ENCODE measurements around the gene PMS1.

Gene PMS1

DNA sequence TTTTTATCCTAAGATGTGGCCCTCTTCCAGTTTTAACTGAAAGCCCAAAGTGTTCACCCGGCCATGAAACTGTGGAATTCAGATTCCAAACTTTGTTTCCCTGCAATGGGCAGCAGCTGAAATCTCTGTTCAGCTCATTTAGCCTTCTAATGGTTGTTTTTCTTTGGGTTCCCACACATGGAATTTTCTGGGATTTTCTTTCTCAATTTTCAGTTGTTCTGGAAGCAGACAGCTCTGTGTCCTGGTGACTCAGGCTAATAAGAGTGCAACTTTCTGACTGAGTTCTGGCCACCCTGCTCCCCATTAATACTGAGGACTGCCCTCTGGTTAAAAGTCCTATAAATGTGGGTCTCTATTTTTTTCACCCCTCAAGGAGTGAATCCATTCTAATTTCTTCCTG is 78.5 kb downstream of the PMS1 start:
- Histone ChIP-seq H3K36me3 (ENCODE audit: control insufficient read depth in 4 of 4, insufficient read depth in 4 of 4, low read length in 3 of 4) (peaks cover 3 to 26% (median 11%) of the 10 kb centered on the region in 4 experiments), H3K27ac (ENCODE audit: insufficient read depth in 1 of 2, low read depth in 1 of 2, low read length in 2 of 2, poor library complexity in 1 of 2, severe bottlenecking in 2 of 2) (no peak overlapping the region), H3K4me1 (ENCODE audit: control extremely low read depth in 1 of 4, control insufficient read depth in 4 of 4, insufficient read depth in 4 of 4, low read length in 3 of 4) (peaks cover 0 to 4% (median 3%) of the 10 kb centered on the region in 4 experiments), H3K27me3 (replicated peaks in 2 of 5; ENCODE audit: control insufficient read depth in 4 of 5, insufficient read depth in 5 of 5, low read length in 4 of 5) (no peaks in the 10 kb centered on the region), H3K9me3 (ENCODE audit: control extremely low read depth in 1 of 5, control insufficient read depth in 4 of 5, insufficient read depth in 2 of 5, low read depth in 1 of 5, low read length in 4 of 5) (peaks cover 0 to 8% (median 0%) of the 10 kb centered on the region in 5 experiments), H3K4me3 (ENCODE audit: control insufficient read depth in 1 of 7, extremely low read depth in 1 of 7, insufficient read depth in 4 of 7, low read depth in 2 of 7, low read length in 6 of 7) (no peak overlapping the region)
- no peak for DNase-seq
- ChIA-PET POLR2A (no interaction called here), CTCF (no interaction called here)
- WGBS (ENCODE audit: insufficient coverage) = 90% methylated on average over 1 of the region's 1 CpG

DNA sequence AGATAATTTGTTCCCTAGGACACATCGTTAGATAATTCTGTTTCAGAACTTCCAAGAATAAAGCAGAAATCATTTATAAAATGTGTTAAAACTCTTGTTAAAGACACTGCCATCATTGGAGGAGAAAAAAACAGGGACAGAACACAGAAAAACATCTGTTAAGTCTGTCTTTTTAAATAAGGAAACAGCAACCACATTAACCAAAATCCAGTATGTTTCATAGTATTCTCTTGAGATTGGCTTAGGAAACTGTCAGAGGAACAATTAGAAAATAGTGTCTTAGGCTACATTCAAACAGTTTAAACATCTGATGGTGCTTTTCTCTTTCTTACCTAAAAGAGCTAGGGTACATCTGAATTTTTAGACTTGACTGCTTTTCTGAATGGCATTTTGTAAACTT is 81.6 kb downstream of the PMS1 start:
- DNase-seq = peak in 2 of 3 donors; percentile 68 to 80
- peaks cover 0 to 8% (median 0%) of the 10 kb centered on the region in 5 experiments for H3K9me3 ChIP-seq (ENCODE audit: control extremely low read depth in 1 of 5, control insufficient read depth in 4 of 5, insufficient read depth in 2 of 5, low read depth in 1 of 5, low read length in 4 of 5)
- peaks cover 8 to 22% (median 10%) of the 10 kb centered on the region in 4 experiments for H3K36me3 ChIP-seq (ENCODE audit: control insufficient read depth in 4 of 4, insufficient read depth in 4 of 4, low read length in 3 of 4)
- WGBS (ENCODE audit: insufficient coverage) = no CpG with 5 or more reads among the region's 1 CpG
- no peak overlapping the region for H3K4me3 ChIP-seq (ENCODE audit: control insufficient read depth in 1 of 7, extremely low read depth in 1 of 7, insufficient read depth in 4 of 7, low read depth in 2 of 7, low read length in 6 of 7)
- CTCF ChIA-PET = no interaction called here
- POLR2A ChIA-PET = no interaction called here
- H3K27me3 ChIP-seq (replicated peaks in 2 of 5; ENCODE audit: control insufficient read depth in 4 of 5, insufficient read depth in 5 of 5, low read length in 4 of 5) = no peaks in the 10 kb centered on the region
- H3K4me1 ChIP-seq (ENCODE audit: control extremely low read depth in 1 of 4, control insufficient read depth in 4 of 4, insufficient read depth in 4 of 4, low read length in 3 of 4) = peaks cover 0 to 4% (median 3%) of the 10 kb centered on the region in 4 experiments
- peak overlapping the region in 1 of 2 experiments; percentile 47 for H3K27ac ChIP-seq (ENCODE audit: insufficient read depth in 1 of 2, low read depth in 1 of 2, low read length in 2 of 2, poor library complexity in 1 of 2, severe bottlenecking in 2 of 2)

DNA sequence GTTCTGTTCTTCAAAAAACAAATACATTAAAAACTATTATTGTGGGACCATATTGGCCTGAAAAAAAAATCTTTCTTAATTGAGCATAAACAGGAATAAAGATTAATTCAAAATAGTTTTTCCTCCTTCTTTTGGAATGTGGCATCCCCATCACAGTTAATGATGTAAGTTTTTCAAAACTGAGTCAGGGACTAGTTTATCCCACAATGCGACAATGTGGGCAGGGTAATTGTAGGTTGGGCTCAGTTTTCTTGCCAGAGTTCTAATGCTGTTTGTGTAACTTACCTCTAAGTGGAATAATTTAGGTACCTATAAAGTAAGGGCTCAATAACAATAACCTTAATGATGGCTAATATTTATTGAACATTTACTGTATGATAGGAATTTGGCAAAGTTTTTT is 82.0 kb downstream of the PMS1 start:
- H3K27me3 ChIP-seq (replicated peaks in 2 of 5; ENCODE audit: control insufficient read depth in 4 of 5, insufficient read depth in 5 of 5, low read length in 4 of 5) = no peaks in the 10 kb centered on the region
- peaks cover 8 to 19% (median 10%) of the 10 kb centered on the region in 4 experiments for H3K36me3 ChIP-seq (ENCODE audit: control insufficient read depth in 4 of 4, insufficient read depth in 4 of 4, low read length in 3 of 4)
- POLR2A ChIA-PET = no interaction called here
- no peak overlapping the region for H3K27ac ChIP-seq (ENCODE audit: insufficient read depth in 1 of 2, low read depth in 1 of 2, low read length in 2 of 2, poor library complexity in 1 of 2, severe bottlenecking in 2 of 2)
- WGBS (ENCODE audit: insufficient coverage) = 100% methylated on average over 1 of the region's 1 CpG
- peaks cover 0 to 8% (median 0%) of the 10 kb centered on the region in 5 experiments for H3K9me3 ChIP-seq (ENCODE audit: control extremely low read depth in 1 of 5, control insufficient read depth in 4 of 5, insufficient read depth in 2 of 5, low read depth in 1 of 5, low read length in 4 of 5)
- CTCF ChIA-PET = no interaction called here
- DNase-seq = no peak
- H3K4me3 ChIP-seq (ENCODE audit: control insufficient read depth in 1 of 7, extremely low read depth in 1 of 7, insufficient read depth in 4 of 7, low read depth in 2 of 7, low read length in 6 of 7) = no peak overlapping the region
- peaks cover 0 to 4% (median 3%) of the 10 kb centered on the region in 4 experiments for H3K4me1 ChIP-seq (ENCODE audit: control extremely low read depth in 1 of 4, control insufficient read depth in 4 of 4, insufficient read depth in 4 of 4, low read length in 3 of 4)

DNA sequence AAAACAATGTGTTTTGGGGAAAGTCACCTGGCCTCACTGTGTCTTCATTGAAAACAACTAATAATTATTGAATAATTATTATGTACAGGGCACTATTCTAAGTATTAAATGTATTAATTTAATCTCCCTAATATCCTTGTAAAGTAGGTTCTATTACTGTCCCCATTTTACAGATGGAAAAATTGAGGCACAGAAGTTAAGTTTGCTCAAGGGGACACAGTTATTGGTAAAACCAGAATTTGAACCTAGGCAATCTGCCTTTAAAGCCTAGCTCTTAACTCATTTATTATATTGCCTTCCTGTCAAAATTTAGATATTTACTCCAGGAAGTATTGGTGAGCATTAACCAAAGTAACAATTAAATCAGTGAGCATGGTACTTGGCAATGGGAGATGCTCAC is 84.6 kb downstream of the PMS1 start:
- Histone ChIP-seq H3K27me3 (replicated peaks in 2 of 5; ENCODE audit: control insufficient read depth in 4 of 5, insufficient read depth in 5 of 5, low read length in 4 of 5) (no peaks in the 10 kb centered on the region), H3K36me3 (ENCODE audit: control insufficient read depth in 4 of 4, insufficient read depth in 4 of 4, low read length in 3 of 4) (peaks cover 3 to 13% (median 4%) of the 10 kb centered on the region in 4 experiments), H3K4me3 (ENCODE audit: control insufficient read depth in 1 of 7, extremely low read depth in 1 of 7, insufficient read depth in 4 of 7, low read depth in 2 of 7, low read length in 6 of 7) (no peak overlapping the region), H3K9me3 (ENCODE audit: control extremely low read depth in 1 of 5, control insufficient read depth in 4 of 5, insufficient read depth in 2 of 5, low read depth in 1 of 5, low read length in 4 of 5) (no peaks in the 10 kb centered on the region), H3K27ac (ENCODE audit: insufficient read depth in 1 of 2, low read depth in 1 of 2, low read length in 2 of 2, poor library complexity in 1 of 2, severe bottlenecking in 2 of 2) (no peak overlapping the region), H3K4me1 (ENCODE audit: control extremely low read depth in 1 of 4, control insufficient read depth in 4 of 4, insufficient read depth in 4 of 4, low read length in 3 of 4) (peaks cover 0 to 4% (median 3%) of the 10 kb centered on the region in 4 experiments)
- ChIA-PET CTCF (no interaction called here), POLR2A (no interaction called here)
- DNase-seq = no peak

DNA sequence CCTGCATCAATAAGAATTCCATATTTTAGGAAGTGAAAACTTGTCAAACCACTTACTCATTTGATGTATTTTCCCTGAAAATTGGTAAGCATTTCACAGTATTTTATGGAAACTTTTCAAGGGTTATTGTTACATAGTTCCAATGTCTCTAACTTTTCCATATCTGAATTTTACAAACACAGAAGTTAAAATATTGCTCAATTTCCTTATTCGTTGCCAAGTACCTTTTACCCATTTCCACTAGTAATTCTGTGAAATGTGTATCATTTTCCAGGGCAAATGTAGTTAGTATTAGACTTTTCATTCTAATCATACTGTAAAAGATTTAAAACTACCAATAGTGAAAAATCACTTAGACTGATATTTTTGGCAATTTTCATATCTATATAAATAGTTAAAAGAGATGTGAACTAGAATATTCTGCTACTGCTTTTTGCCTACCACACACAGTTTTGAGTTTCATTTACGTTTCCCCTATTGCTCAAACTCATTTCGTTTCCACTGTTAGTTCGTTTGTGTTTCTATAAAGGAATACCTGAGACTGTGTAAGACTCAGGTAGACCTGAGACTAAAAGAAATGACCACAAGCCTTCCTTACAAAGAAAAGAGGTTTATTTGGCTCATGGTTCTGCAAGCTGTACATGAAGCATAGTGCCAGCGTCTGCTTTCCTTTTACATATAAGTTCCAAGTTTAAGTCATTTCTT is 86.3 kb downstream of the PMS1 start:
- H3K4me3 ChIP-seq (ENCODE audit: control insufficient read depth in 1 of 7, extremely low read depth in 1 of 7, insufficient read depth in 4 of 7, low read depth in 2 of 7, low read length in 6 of 7) = no peak overlapping the region
- peaks cover 0 to 7% (median under 1%) of the 10 kb centered on the region in 4 experiments for H3K4me1 ChIP-seq (ENCODE audit: control extremely low read depth in 1 of 4, control insufficient read depth in 4 of 4, insufficient read depth in 4 of 4, low read length in 3 of 4)
- H3K9me3 ChIP-seq (ENCODE audit: control extremely low read depth in 1 of 5, control insufficient read depth in 4 of 5, insufficient read depth in 2 of 5, low read depth in 1 of 5, low read length in 4 of 5) = no peaks in the 10 kb centered on the region
- no peaks in the 10 kb centered on the region for H3K27me3 ChIP-seq (replicated peaks in 2 of 5; ENCODE audit: control insufficient read depth in 4 of 5, insufficient read depth in 5 of 5, low read length in 4 of 5)
- H3K36me3 ChIP-seq (ENCODE audit: control insufficient read depth in 4 of 4, insufficient read depth in 4 of 4, low read length in 3 of 4) = peaks cover 3 to 17% (median 4%) of the 10 kb centered on the region in 4 experiments
- POLR2A ChIA-PET = no interaction called here
- CTCF ChIA-PET = no interaction called here
- no peak overlapping the region for H3K27ac ChIP-seq (ENCODE audit: insufficient read depth in 1 of 2, low read depth in 1 of 2, low read length in 2 of 2, poor library complexity in 1 of 2, severe bottlenecking in 2 of 2)
- WGBS (ENCODE audit: insufficient coverage) = 100% methylated on average over 2 of the region's 5 CpGs
- no peak for DNase-seq

DNA sequence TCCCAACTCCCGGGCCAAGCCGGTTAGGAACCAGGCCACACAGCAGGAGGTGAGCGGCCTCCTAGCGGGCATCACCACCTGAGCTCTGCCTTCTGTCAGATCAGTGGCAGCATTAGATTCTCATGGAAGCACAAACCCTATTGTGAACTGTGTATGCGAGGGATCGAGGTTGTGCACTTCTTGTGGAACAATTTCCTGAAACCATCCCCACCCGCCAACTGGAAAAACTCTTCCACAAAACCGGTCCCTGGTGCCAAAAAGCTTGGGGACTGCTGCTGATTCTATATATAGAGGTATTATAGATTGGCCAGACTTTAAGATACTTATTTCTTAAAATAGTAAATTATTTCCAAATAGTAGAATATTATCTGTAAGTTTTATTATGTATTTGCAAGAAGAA is 89.4 kb downstream of the PMS1 start:
- WGBS (ENCODE audit: insufficient coverage) = 100% methylated on average over 6 of the region's 8 CpGs
- Histone ChIP-seq H3K4me1 (ENCODE audit: control extremely low read depth in 1 of 4, control insufficient read depth in 4 of 4, insufficient read depth in 4 of 4, low read length in 3 of 4) (peaks cover 0 to 2% (median 0%) of the 10 kb centered on the region in 4 experiments), H3K36me3 (ENCODE audit: control insufficient read depth in 4 of 4, insufficient read depth in 4 of 4, low read length in 3 of 4) (peaks cover 0 to 13% (median 3%) of the 10 kb centered on the region in 4 experiments), H3K27ac (ENCODE audit: insufficient read depth in 1 of 2, low read depth in 1 of 2, low read length in 2 of 2, poor library complexity in 1 of 2, severe bottlenecking in 2 of 2) (no peak overlapping the region), H3K9me3 (ENCODE audit: control extremely low read depth in 1 of 5, control insufficient read depth in 4 of 5, insufficient read depth in 2 of 5, low read depth in 1 of 5, low read length in 4 of 5) (no peaks in the 10 kb centered on the region), H3K27me3 (replicated peaks in 2 of 5; ENCODE audit: control insufficient read depth in 4 of 5, insufficient read depth in 5 of 5, low read length in 4 of 5) (no peaks in the 10 kb centered on the region), H3K4me3 (ENCODE audit: control insufficient read depth in 1 of 7, extremely low read depth in 1 of 7, insufficient read depth in 4 of 7, low read depth in 2 of 7, low read length in 6 of 7) (no peak overlapping the region)
- no peak for DNase-seq
- POLR2A ChIA-PET = no interaction called here
- CTCF ChIA-PET = no interaction called here

DNA sequence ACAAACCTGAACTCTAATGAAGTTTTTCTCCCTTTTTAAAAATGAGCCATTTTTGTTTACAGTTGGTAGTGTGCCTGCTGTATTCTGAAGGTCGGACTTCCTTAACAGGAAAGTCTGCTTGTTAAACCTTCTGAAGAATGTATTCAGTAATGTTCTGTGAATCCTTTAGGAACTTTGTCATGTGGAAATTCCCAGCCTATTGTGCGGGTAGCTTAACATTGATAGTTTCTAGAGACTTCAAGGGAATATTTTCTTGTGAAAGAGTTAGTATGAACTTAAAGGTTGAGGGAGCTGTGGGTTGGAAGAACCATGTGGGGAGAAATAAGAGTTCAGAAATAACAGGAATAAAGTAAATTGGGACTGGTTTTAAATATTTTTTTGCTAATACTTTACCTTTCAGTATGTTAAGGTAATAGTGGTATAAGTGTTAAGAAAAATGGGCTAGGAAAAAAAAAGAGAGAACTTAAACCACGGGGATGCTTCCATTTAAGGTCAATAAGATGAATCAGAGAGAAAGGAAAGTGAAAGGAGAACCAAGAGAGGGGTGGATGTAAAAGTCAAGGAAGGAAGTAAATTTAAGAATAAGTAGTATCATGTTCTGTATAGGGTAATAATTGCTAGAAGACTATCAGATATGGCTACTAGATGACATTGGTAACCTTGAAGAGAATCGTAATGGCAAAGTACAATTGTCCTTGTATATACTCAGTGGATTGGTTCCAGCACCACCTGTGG is 90.5 kb downstream of the PMS1 start:
- CTCF ChIA-PET = no interaction called here
- Histone ChIP-seq H3K27ac (ENCODE audit: insufficient read depth in 1 of 2, low read depth in 1 of 2, low read length in 2 of 2, poor library complexity in 1 of 2, severe bottlenecking in 2 of 2) (no peak overlapping the region), H3K4me3 (ENCODE audit: control insufficient read depth in 1 of 7, extremely low read depth in 1 of 7, insufficient read depth in 4 of 7, low read depth in 2 of 7, low read length in 6 of 7) (no peak overlapping the region), H3K27me3 (replicated peaks in 2 of 5; ENCODE audit: control insufficient read depth in 4 of 5, insufficient read depth in 5 of 5, low read length in 4 of 5) (no peaks in the 10 kb centered on the region), H3K36me3 (ENCODE audit: control insufficient read depth in 4 of 4, insufficient read depth in 4 of 4, low read length in 3 of 4) (peaks cover 0 to 13% (median 3%) of the 10 kb centered on the region in 4 experiments), H3K9me3 (ENCODE audit: control extremely low read depth in 1 of 5, control insufficient read depth in 4 of 5, insufficient read depth in 2 of 5, low read depth in 1 of 5, low read length in 4 of 5) (no peaks in the 10 kb centered on the region), H3K4me1 (ENCODE audit: control extremely low read depth in 1 of 4, control insufficient read depth in 4 of 4, insufficient read depth in 4 of 4, low read length in 3 of 4) (peaks cover 0 to 2% (median 0%) of the 10 kb centered on the region in 4 experiments)
- DNase-seq = peak in 2 of 3 donors; percentile 31 to 36
- WGBS (ENCODE audit: insufficient coverage) = 89% methylated on average over 3 of the region's 4 CpGs
- POLR2A ChIA-PET = interaction anchor here (0.7 kb wide), 1 partner anchor 23 kb away, joined by 4 read pairs; no protein-coding TSS in a partner anchor
